Left ventricle myocardium inferior (tissue), 1 donor: ENCODE measurements around the gene MYOF. TPM values are rescaled to one million over a fixed set of nuclear protein-coding genes. Genes with fewer than 3 reads are reported as not detected.

ENCODE experiments used
- DNase-seq: peaks from one replicate; pipeline ENCODE4 v3.0.0-alpha.2; 2020
- H3K27ac ChIP-seq: fragments of 200-600 bp; replicated peaks from 2 replicates; pipeline ENCODE4 v1.8.0; 2021
- H3K27me3 ChIP-seq: fragments of 200-600 bp; 2 replicates; pipeline ENCODE4 v1.8.0; 2021; ENCODE audit warnings: low read depth
- H3K36me3 ChIP-seq: fragments of 200-600 bp; 2 replicates; pipeline ENCODE4 v1.8.0; 2021
- H3K4me1 ChIP-seq: fragments of 200-600 bp; 2 replicates; pipeline ENCODE4 v1.8.0; 2021
- H3K4me3 ChIP-seq: fragments of 200-600 bp; 2 replicates; pipeline ENCODE4 v1.8.0; 2021; ENCODE audit warnings: mild to moderate bottlenecking, moderate library complexity
- H3K9me3 ChIP-seq: fragments of 200-600 bp; replicated peaks from 2 replicates; pipeline ENCODE4 v1.8.0; 2021
- CTCF ChIP-seq: fragments of 200-600 bp; IDR thresholded peaks from 2 replicates; pipeline ENCODE4 v1.8.0; 2021; ENCODE audit warnings: antibody characterized with exemption, mild to moderate bottlenecking, borderline replicate concordance
- intact Hi-C: fragments of 100-400 bp; cut with micrococcal nuclease; formaldehyde crosslinking; loops from one replicate; pipeline ENCODE4 v1.11.0; 2022
- total RNA-seq: library from RNA; stranded (reverse); fragmentation: NEBNext Ultra II Directional; extraction: Animal tissue kit (Norgen Biotek cat#: 25700); gene quantifications from one replicate; pipeline ENCODE4 v1.2.1, GENCODE V29; 2021
- donor health status: DM: no; HTN: yes; CAD: no; lungs with severe emphysema.

MYOF gene
- total RNA-seq, 1 donor from 2014 or later: 43.6 TPM

DNA sequence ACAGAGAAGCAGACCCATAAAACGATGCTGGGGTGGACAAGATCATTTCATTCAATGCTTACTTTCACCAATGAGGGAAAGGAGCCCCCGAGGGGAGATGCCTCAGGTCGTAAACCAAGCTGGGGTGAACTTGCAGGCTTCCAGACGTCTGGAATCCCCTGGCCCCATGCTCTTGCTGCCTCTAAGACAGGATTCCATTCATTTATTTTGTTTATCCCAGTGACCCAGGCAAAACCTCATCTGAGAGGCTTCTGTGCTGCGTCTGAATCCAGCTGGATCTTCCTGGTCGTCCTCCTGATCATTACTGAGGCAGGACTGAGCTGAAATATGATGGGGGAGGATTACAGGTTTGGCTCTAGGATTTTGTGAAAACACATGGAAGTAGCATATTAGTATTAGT lies 182.9 kb downstream of the MYOF start:
- no peak for TF ChIP-seq CTCF
- intact Hi-C loops: no loop called here
- H3K9me3 ChIP-seq: no peaks in the 10 kb centered on the region

DNA sequence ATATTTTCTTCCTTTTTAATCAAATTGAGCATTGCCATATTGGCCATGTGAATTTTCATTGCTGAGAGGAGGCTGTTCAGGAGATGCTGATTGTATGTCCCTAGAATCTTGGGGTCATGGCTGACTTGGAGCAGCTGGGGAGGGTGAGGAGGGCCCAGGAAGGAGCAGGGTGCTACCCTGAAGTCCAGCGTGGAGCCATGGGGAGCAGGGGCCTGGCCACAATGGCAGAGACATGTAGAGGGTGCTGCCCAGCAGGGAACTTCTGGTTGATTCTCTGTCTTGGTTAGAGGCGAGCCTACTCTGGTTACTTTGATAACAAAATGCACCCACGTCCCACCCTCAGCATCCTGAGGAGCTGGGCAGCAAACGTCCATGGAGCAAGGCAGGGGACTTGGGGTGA lies 186.0 kb downstream of the MYOF start:
- H3K27ac ChIP-seq: no peak overlapping the region
- no peaks in the 10 kb centered on the region for H3K4me1 ChIP-seq
- intact Hi-C loops: no loop called here
- H3K9me3 ChIP-seq: no peaks in the 10 kb centered on the region
- TF ChIP-seq CTCF: no peak
- H3K27me3 ChIP-seq: peaks cover 8% of the 10 kb centered on the region
- no peaks in the 10 kb centered on the region for H3K36me3 ChIP-seq
- no peak for DNase-seq
- no peak overlapping the region for H3K4me3 ChIP-seq

More for the DNA sequence above, 182.9 kb downstream of the MYOF start:
- Histone ChIP-seq H3K4me1 (no peaks in the 10 kb centered on the region), H3K36me3 (no peaks in the 10 kb centered on the region), H3K27ac (no peak overlapping the region), H3K4me3 (no peak overlapping the region), H3K27me3 (peaks cover 8% of the 10 kb centered on the region)
- DNase-seq: no peak

DNA sequence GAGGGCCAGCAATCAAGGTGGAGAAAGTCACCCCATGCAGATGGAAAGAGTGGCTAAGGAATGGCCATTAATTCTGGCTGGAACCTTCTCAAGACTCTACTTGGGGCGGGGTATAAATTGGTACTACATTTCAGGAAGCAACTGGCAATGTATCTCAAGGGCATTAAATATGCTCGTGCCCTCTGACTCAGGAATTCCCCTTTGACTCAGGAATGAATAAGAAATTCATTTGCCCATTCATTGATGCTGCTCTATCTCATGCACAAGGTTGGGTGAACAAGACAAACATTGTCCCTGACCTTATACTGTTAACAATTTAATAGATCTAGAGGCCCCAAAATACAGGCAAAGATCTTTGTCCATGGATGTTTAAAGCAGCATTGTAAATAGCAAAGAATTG lies 188.1 kb downstream of the MYOF start:
- no peak overlapping the region for H3K4me3 ChIP-seq
- H3K36me3 ChIP-seq: no peaks in the 10 kb centered on the region
- no peak for DNase-seq
- TF ChIP-seq CTCF: no peak
- intact Hi-C loops: no loop called here
- no peaks in the 10 kb centered on the region for H3K9me3 ChIP-seq
- no peaks in the 10 kb centered on the region for H3K4me1 ChIP-seq
- H3K27me3 ChIP-seq: peaks cover under 1% of the 10 kb centered on the region
- H3K27ac ChIP-seq: no peak overlapping the region

- Histone ChIP-seq H3K27ac (no peak overlapping the region), H3K27me3 (no peaks in the 10 kb centered on the region), H3K4me3 (no peak overlapping the region), H3K9me3 (no peaks in the 10 kb centered on the region), H3K36me3 (no peaks in the 10 kb centered on the region), H3K4me1 (no peaks in the 10 kb centered on the region)
- no peak for DNase-seq
- intact Hi-C loops: no loop called here
- TF ChIP-seq CTCF: no peak
Measured at GRCh38 chr10:93290661-93291354, 191.3 kb downstream of the MYOF start.

DNA sequence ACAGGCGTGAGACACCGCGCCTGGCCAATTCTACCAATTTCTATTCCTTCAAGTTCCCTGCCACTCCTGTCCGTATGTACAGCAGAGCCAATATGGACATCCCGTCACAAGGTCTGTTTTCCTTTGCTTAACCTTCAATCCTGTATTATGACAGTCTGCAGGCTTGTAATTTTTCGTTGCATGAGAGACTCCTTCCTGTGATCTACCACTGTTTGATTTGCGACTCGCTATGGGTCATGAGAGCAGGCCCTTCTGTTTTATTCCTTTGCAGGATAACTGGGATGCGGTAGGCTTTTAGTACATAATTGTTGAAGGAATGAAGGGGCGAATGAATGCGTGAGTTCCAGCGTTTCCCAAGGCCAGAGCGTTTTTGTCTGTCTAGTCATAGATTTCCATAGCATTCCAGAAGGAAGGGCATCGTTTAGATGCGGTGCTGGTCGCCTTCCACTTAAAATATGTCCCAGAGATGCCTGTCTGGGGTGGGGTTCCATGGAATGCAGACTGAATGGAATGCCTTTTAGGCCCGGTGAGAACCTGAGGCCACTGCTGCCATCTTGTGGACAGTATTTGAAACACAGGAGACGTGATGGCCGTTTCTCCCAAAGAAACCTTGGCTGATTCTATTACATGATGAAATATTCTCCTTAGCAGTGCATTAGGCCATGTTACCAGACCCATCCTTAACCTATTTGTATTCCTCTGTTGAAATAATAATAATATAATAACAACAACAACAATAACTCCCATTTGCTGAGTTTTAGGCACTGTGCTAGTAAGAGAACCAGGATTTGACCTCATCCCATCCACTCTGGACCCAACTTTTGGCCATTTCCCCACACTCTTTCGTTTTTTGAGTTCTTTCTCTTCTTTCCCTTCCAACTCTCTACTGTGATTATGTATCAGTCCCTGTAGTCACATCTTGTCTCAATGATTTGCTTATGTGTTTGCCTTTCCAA lies 193.2 kb downstream of the MYOF start:
- Histone ChIP-seq H3K4me3 (no peak overlapping the region), H3K9me3 (no peaks in the 10 kb centered on the region), H3K4me1 (no peaks in the 10 kb centered on the region), H3K36me3 (no peaks in the 10 kb centered on the region), H3K27ac (no peak overlapping the region), H3K27me3 (no peaks in the 10 kb centered on the region)
- DNase-seq: peak; percentile 45
- intact Hi-C loops: no loop called here
- TF ChIP-seq CTCF: peak; percentile 86
